Omental fat pad (tissue), 4 donors: ENCODE data around the gene HDAC3. TPM values are rescaled to one million over a fixed set of nuclear protein-coding genes. Genes with fewer than 3 reads are reported as not detected.

Experiments
- ATAC-seq: fragments of 150-250 bp; one replicate; pipeline ENCODE4 v1.9.1; 2016; ENCODE audit warnings: mild to moderate bottlenecking, moderate library complexity; ENCODE audit not compliant: low FRiP score
- DNase-seq: peaks from one replicate; pipeline ENCODE4 v3.0.0-alpha.2; 2019; ENCODE audit warnings: low spot score
- CTCF ChIP-seq, 3 donors: fragments of 450-650 bp; IDR thresholded peaks; one replicate each; pipeline ENCODE4 v1.5.1; 2016 to 2017; ENCODE audit warnings: antibody characterized with exemption in 3 of 3, mild to moderate bottlenecking in 3 of 3, moderate library complexity in 2 of 3
- small RNA-seq: library from RNA; depleted of rRNA; stranded (forward); fragments of <200 nt; gene quantifications from one replicate; pipeline ENCODE3, GENCODE V24; 2016
- total RNA-seq, 4 donors: library from RNA; depleted of rRNA; stranded (reverse); fragments of >200 nt; gene quantifications; one replicate each; pipeline ENCODE4 v1.1.0, GENCODE V29; 2016

Gene HDAC3
- total RNA-seq, 4 donors from 2014 or later: 31.5 to 50.6 (median 38.5) TPM

DNA sequence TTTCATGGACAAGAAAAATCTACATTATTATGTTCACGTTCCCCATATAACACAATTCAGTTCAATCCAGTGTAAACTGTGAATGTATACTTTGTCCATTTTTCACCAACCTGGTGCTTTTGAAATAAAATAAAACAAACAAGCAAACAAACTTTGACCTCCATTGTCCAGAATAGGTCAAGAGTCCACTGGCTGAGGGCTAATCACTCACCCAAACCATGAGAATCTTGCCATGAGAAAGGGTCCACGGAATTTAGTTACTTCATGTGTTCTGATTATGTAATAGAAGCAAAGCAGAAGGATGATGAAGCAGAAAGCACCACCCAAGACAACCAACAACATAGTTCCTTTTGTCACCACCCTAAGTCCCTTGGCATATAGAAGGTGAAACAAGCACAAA, 46.5 kb downstream of the HDAC3 start:
- no peak for DNase-seq
- ATAC-seq: no peak
- no peak for TF ChIP-seq CTCF (IDR thresholded peaks at IDR 0.05)

DNA sequence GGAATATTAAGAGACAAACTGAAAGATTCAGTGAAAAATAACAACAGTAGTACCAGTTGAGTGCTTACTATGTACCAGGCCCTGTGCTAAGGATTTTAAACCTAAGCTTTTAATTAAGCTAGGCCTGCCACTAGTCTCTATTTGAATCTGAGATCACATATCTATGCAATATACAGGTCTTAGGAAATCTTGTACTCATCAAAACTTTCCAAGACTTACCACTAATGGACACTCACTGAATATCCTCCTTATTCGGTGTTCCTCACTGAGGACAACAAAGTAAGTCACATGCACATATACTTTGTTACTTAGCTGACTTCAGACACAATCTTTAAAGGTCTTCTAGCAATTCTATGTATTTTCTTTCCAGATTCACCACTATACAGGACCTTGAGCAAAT, 50.4 kb downstream of the HDAC3 start:
- no peak for ATAC-seq
- TF ChIP-seq CTCF (IDR thresholded peaks at IDR 0.05): no peak
- no peak for DNase-seq

GRCh38 chr5:141585594-141585993, 51.1 kb downstream of the HDAC3 start:
- TF ChIP-seq CTCF (IDR thresholded peaks at IDR 0.05): no peak
- ATAC-seq (no peak), DNase-seq (no peak)

- ATAC-seq (no peak), DNase-seq (no peak)
- TF ChIP-seq CTCF (IDR thresholded peaks at IDR 0.05): no peak
Observed at GRCh38 chr5:141574122-141574510, 62.5 kb downstream of the HDAC3 start.

- ATAC-seq (no peak), DNase-seq (no peak)
- TF ChIP-seq CTCF (IDR thresholded peaks at IDR 0.05): no peak
Observed at GRCh38 chr5:141573489-141574121, 63.0 kb downstream of the HDAC3 start.

Small RNAs within 50 kb of the gene (small RNA-seq; reads per million reads assigned to genes)
- gene RPS27AP10: not detected

Other genes starting within 250 kb of the HDAC3 start
- 10 to 100 TPM in 1 of 4 donors, 1 to 10 TPM in 3; 2.4 to 14.5 (median 6.1) TPM for gene PCDHGB4, start 249.2 kb downstream of the HDAC3 start, total RNA-seq
- gene PCDHGA8, start 244.2 kb downstream of the HDAC3 start, total RNA-seq: 1 to 10 TPM in 3 of 4 donors, under 1 TPM in 1; 0.72 to 7.4 (median 2.2) TPM
- 10 to 100 TPM in 1 of 4 donors, 1 to 10 TPM in 3; 6.5 to 18.8 (median 8.9) TPM for gene PCDHGB5, start 238.9 kb downstream of the HDAC3 start, total RNA-seq
- 10 to 100 TPM in 1 of 4 donors, 1 to 10 TPM in 3; 5.0 to 14.8 (median 7.3) TPM for gene PCDHGA9, start 234.1 kb downstream of the HDAC3 start, total RNA-seq
- 10 to 100 TPM in 1 of 4 donors, 1 to 10 TPM in 3; 4.2 to 12.6 (median 6.5) TPM for gene PCDHGB6, start 228.8 kb downstream of the HDAC3 start, total RNA-seq
- 10 to 100 TPM in 1 of 4 donors, 1 to 10 TPM in 3; 5.5 to 14.0 (median 6.8) TPM for gene PCDHGA10, start 223.9 kb downstream of the HDAC3 start, total RNA-seq
- 10 to 100 TPM in 2 of 4 donors, 1 to 10 TPM in 2; 7.8 to 25.2 (median 10.2) TPM for gene PCDHGB7, start 219.2 kb downstream of the HDAC3 start, total RNA-seq
- gene PCDHGA11, start 215.8 kb downstream of the HDAC3 start, total RNA-seq: 10 to 100 TPM in 1 of 4 donors, 1 to 10 TPM in 3; 3.1 to 12.1 (median 5.3) TPM
- 10 to 100 TPM in 3 of 4 donors, 1 to 10 TPM in 1; 7.5 to 18.4 (median 14.2) TPM for gene PCDHGA12, start 206.3 kb downstream of the HDAC3 start, total RNA-seq
- 10 to 100 TPM; 34.8 to 83.1 (median 41.9) TPM for gene PCDHGC3, start 160.9 kb downstream of the HDAC3 start, total RNA-seq
- 1 to 10 TPM; 1.5 to 4.1 (median 3.5) TPM for gene PCDHGC4, start 151.8 kb downstream of the HDAC3 start, total RNA-seq
- 1 to 10 TPM; 1.1 to 3.2 (median 2.1) TPM for gene PCDHGC5, start 147.8 kb downstream of the HDAC3 start, total RNA-seq
- gene DIAPH1, start 17.8 kb downstream of the HDAC3 start, total RNA-seq: 10 to 100 TPM; 35.5 to 93.2 (median 47.9) TPM
- 1 to 10 TPM; 1.0 to 4.3 (median 2.9) TPM for gene RELL2, start 148 bp upstream of the HDAC3 start, total RNA-seq
- 10 to 100 TPM; 11.2 to 19.7 (median 15.5) TPM for gene FCHSD1, start 14.6 kb upstream of the HDAC3 start, total RNA-seq
- 10 to 100 TPM in 1 of 4 donors, 1 to 10 TPM in 3; 2.6 to 36.1 (median 9.1) TPM for gene ARAP3, start 45.4 kb upstream of the HDAC3 start, total RNA-seq
- 100 to 1,000 TPM in 1 of 4 donors, 10 to 100 TPM in 3; 10.6 to 148 (median 50.6) TPM for gene PCDH1, start 241.6 kb upstream of the HDAC3 start, total RNA-seq